PC-3 (cell line): ENCODE measurements around the gene ATAD3A. TPM values are rescaled to one million over a fixed set of nuclear protein-coding genes. Genes with fewer than 3 reads are reported as not detected.

Source experiments
- ATAC-seq: fragments of 200-7000 bp; cut with Tn5 transposase; 2 replicates; pipeline ENCODE4 v1.9.1; 2020; ENCODE audit warnings: mild to moderate bottlenecking, moderate library complexity
- BruUV-seq: library from RNA; stranded (reverse); fragments of 400-500 nt; replicated peaks from 2 replicates; lab custom pipeline; 2021; lab: Mats Ljungman, UMichigan
- CTCF ChIA-PET: fragments of 300-600 bp; sonication (Branson Sonifier 250); formaldehyde crosslinking; loops from one replicate; lab custom pipeline; 2022; ENCODE audit warnings: antibody characterized with exemption; lab: Charles Lee
- POLR2A ChIA-PET: fragments of 300-600 bp; sonication (Branson Sonifier 250); formaldehyde crosslinking; loops from one replicate; lab custom pipeline; 2022; ENCODE audit warnings: antibody characterized with exemption; ENCODE audit not compliant: unreplicated experiment; lab: Charles Lee
- DNase-seq: peaks from one replicate; pipeline ENCODE4 v3.0.0-alpha.2; 2015
- H2AFZ ChIP-seq: fragments of 300-600 bp; sonication (generic); 2 replicates; pipeline ENCODE4 v1.6.0; 2016; ENCODE audit warnings: antibody characterized with exemption, low read length
- H3F3A ChIP-seq: fragments of 300-600 bp; sonication (generic); one replicate; pipeline ENCODE4 v1.6.0; 2017; ENCODE audit warnings: antibody characterized with exemption, low read length, control low read depth, mild to moderate bottlenecking; ENCODE audit not compliant: unreplicated experiment
- H3K27ac ChIP-seq: fragments of 300-600 bp; sonication (generic); 2 replicates; pipeline ENCODE4 v1.5.1; 2016; ENCODE audit warnings: mild to moderate bottlenecking, low read length
- H3K27me3 ChIP-seq: fragments of 300-600 bp; sonication (generic); 2 replicates; pipeline ENCODE4 v1.6.1; 2016; ENCODE audit warnings: low read length, mixed read lengths
- H3K36me3 ChIP-seq: fragments of 300-600 bp; sonication (generic); 2 replicates; pipeline ENCODE4 v1.6.1; 2016; ENCODE audit warnings: low read depth, mixed run types, low read length, mixed read lengths
- H3K4me1 ChIP-seq: fragments of 300-600 bp; sonication (generic); 2 replicates; pipeline ENCODE4 v1.5.1; 2016; ENCODE audit warnings: low read length; ENCODE audit not compliant: insufficient read depth
- H3K4me2 ChIP-seq: fragments of 300-600 bp; sonication (generic); 2 replicates; pipeline ENCODE4 v1.6.0; 2016; ENCODE audit warnings: low read length
- H3K4me3 ChIP-seq: fragments of 300-600 bp; sonication (generic); 2 replicates; pipeline ENCODE4 v1.5.1; 2016; ENCODE audit warnings: mild to moderate bottlenecking, low read length, mixed read lengths
- H3K79me2 ChIP-seq: fragments of 300-600 bp; sonication (generic); 2 replicates; pipeline ENCODE4 v1.6.1; 2017; ENCODE audit warnings: low read length, mixed read lengths
- H3K9ac ChIP-seq: fragments of 300-600 bp; sonication (generic); 2 replicates; pipeline ENCODE4 v1.6.0; 2016; ENCODE audit warnings: mild to moderate bottlenecking, low read length
- H3K9me2 ChIP-seq: fragments of 300-600 bp; sonication (generic); replicated peaks from 2 replicates; pipeline ENCODE4 v1.6.1; 2016; ENCODE audit warnings: mixed run types, low read length, mixed read lengths
- H3K9me3 ChIP-seq: fragments of 300-600 bp; sonication (generic); 2 replicates; pipeline ENCODE4 v1.6.1; 2016; ENCODE audit warnings: low read length, mixed read lengths
- H4K20me1 ChIP-seq: fragments of 300-600 bp; sonication (generic); 2 replicates; pipeline ENCODE4 v1.6.1; 2016; ENCODE audit warnings: low read length, mixed read lengths
- CTCF ChIP-seq: fragments of 300-600 bp; sonication (generic); conservative IDR thresholded peaks from 2 replicates; pipeline ENCODE4 v1.5.1; 2017; ENCODE audit warnings: antibody characterized with exemption, low read depth, mild to moderate bottlenecking, low read length
- EZH2 ChIP-seq: fragments of 300-600 bp; sonication (generic); IDR thresholded peaks from one replicate; pipeline ENCODE4 v1.6.1; 2017; ENCODE audit warnings: antibody characterized with exemption, mild to moderate bottlenecking, low read length; ENCODE audit not compliant: unreplicated experiment
- EZH2phosphoT487 ChIP-seq: fragments of 300-600 bp; sonication (generic); IDR thresholded peaks from 2 replicates; pipeline ENCODE4 v1.6.1; 2018; ENCODE audit warnings: mild to moderate bottlenecking, antibody characterized with exemption, low read length, borderline replicate concordance
- intact Hi-C: fragments of 100-400 bp; cut with micrococcal nuclease; formaldehyde crosslinking; loops from 2 replicates; pipeline ENCODE4 v1.9.0; 2023
- total RNA-seq: library from RNA; depleted of rRNA; stranded (reverse); fragments of >200 nt; gene quantifications from 2 replicates; pipeline ENCODE4 v1.2.3, GENCODE V29; 2014

The ATAD3A gene
- total RNA-seq, 1 experiment from 2014 or later, result 186 TPM

DNA sequence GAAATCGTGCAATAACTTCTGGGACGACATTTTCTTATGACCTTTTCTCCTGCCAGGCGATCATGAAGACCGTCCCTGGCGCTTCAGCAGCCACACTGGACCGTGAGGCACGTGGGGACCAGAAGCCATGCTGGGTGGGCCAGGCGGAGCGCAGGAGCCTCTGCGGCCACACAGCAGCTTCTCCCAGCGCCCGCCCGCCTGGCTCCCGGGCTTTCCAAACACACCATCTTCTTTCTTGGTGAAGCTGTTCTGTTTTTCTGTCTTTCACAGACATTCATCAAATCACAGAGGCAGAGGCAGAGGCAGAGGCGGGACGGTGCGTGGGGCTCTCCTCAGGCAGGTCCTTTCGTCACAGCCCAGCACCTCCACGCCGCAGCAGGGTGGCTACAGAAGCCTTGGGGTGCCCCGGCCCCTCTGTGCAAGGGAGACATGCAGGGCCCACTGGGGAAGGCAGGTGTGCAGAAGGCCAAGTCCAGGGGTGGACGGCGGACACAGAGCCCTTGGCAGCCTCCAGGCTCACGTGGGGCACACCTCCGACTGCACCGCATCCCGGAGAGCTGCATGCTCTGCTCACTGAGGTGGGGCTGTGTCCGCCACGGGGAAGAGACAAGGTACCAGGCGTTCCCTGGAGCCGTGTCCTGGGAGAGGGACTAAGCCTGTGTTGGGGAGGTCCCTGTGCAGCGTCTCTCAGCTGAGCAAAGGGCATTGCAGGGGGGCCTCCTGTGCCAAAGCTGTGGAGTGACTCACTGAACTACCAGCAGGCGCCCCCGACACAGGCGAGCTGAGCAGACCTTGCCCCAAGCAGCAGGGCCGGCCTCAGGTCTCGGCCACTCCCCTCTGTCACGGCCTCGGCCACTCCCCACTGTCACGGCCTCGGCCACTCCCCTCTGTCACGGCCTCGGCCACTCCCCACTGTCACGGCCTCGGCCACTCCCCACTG is 31.1 kb downstream of the ATAD3A start:
- H3K4me2 ChIP-seq, result no peak overlapping the region
- H3K36me3 ChIP-seq, result peaks cover 27% of the 10 kb centered on the region; the same call in 1 of the 2 replicates
- H3K27ac ChIP-seq, result no peak overlapping the region
- POLR2A ChIA-PET, result no interaction called here
- no TSS peak for BruUV-seq
- H3K79me2 ChIP-seq, result no peaks in the 10 kb centered on the region
- no peaks in the 10 kb centered on the region for H3K27me3 ChIP-seq
- H3K9me2 ChIP-seq, result no peaks in the 10 kb centered on the region
- H3K4me3 ChIP-seq, result no peak overlapping the region
- no peaks in the 10 kb centered on the region for H4K20me1 ChIP-seq
- ATAC-seq, result no peak
- no peak for TF ChIP-seq EZH2
- TF ChIP-seq CTCF, result no peak
- TF ChIP-seq EZH2phosphoT487, result no peak
- CTCF ChIA-PET, result no interaction called here
- no peak overlapping the region for H2AFZ ChIP-seq
- H3K4me1 ChIP-seq, result no peaks in the 10 kb centered on the region
- no peak overlapping the region for H3K9ac ChIP-seq
- intact Hi-C loops, result no loop called here
- no peak for DNase-seq
- H3K9me3 ChIP-seq, result no peaks in the 10 kb centered on the region
- no peaks in the 10 kb centered on the region for H3F3A ChIP-seq

DNA sequence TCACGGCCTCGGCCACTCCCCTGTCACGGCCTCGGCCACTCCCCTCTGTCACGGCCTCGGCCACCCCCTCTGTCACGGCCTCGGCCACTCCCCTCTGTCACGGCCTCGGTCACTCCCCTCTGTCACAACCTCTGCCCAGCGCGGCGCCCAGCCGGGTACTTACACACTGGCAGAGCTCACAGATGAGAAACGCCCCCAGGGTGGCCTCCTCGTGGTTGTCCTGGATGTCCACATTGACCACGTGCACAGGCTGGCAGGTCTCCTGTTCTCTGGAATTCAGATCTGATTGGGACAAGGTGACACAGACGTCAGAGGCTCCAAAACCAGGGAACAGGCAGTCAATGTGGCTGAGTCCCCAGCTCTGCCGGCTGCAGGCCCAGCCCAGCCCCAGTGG is 31.7 kb downstream of the ATAD3A start:
- Histone ChIP-seq H3K9me2 (no peaks in the 10 kb centered on the region), H3K4me3 (no peak overlapping the region), H3K27me3 (no peaks in the 10 kb centered on the region), H3F3A (no peaks in the 10 kb centered on the region), H3K36me3 (peaks cover 29% of the 10 kb centered on the region; the same call in 1 of the 2 replicates), H2AFZ (no peak overlapping the region), H3K79me2 (peaks cover 2% of the 10 kb centered on the region; the same call in 1 of the 2 replicates), H3K4me2 (no peak overlapping the region), H3K27ac (no peak overlapping the region), H4K20me1 (no peaks in the 10 kb centered on the region), H3K9ac (no peak overlapping the region), H3K4me1 (no peaks in the 10 kb centered on the region), H3K9me3 (no peaks in the 10 kb centered on the region)
- no peak for ATAC-seq
- CTCF ChIA-PET, result no interaction called here
- no TSS peak for BruUV-seq
- intact Hi-C loops, result no loop called here
- TF ChIP-seq EZH2 (no peak), CTCF (no peak), EZH2phosphoT487 (no peak)
- no peak for DNase-seq
- POLR2A ChIA-PET, result no interaction called here

DNA sequence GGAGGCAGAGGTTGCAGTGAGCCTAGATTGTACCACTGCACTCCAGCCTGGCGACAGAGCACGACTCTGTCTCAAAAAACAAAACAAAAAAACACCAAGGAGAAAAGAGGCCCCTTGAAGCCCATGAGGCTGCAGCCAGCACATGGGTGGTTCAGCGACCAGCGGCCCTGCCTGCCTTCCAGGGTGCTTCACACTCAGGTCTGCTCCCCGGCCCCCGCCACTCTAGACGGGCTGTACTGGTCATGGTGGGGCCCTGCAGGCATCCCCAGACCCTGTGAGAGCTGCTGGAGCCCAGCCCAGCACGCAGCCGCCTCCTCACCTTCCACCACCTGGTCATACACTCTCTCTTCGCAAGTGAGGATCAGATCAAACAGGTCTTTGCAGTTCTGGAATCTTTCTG is 32.6 kb downstream of the ATAD3A start:
- intact Hi-C loops, result no loop called here
- no peaks in the 10 kb centered on the region for H4K20me1 ChIP-seq
- POLR2A ChIA-PET, result no interaction called here
- no peaks in the 10 kb centered on the region for H3K9me2 ChIP-seq
- no peak overlapping the region for H2AFZ ChIP-seq
- peaks cover 5% of the 10 kb centered on the region; the same call in 1 of the 2 replicates for H3K79me2 ChIP-seq
- TF ChIP-seq EZH2, result no peak
- TF ChIP-seq EZH2phosphoT487, result no peak
- no peak for TF ChIP-seq CTCF
- DNase-seq, result no peak
- no peaks in the 10 kb centered on the region for H3K27me3 ChIP-seq
- no peak overlapping the region for H3K4me3 ChIP-seq
- no peaks in the 10 kb centered on the region for H3K9me3 ChIP-seq
- H3K4me2 ChIP-seq, result no peak overlapping the region
- peaks cover 31% of the 10 kb centered on the region; the same call in 1 of the 2 replicates for H3K36me3 ChIP-seq
- CTCF ChIA-PET, result no interaction called here
- no peak overlapping the region for H3K9ac ChIP-seq
- no peak overlapping the region for H3K27ac ChIP-seq
- no peaks in the 10 kb centered on the region for H3F3A ChIP-seq
- no TSS peak for BruUV-seq
- no peak for ATAC-seq
- no peaks in the 10 kb centered on the region for H3K4me1 ChIP-seq
